ENCODE results near the gene CSGALNACT2.

Gene CSGALNACT2

DNA sequence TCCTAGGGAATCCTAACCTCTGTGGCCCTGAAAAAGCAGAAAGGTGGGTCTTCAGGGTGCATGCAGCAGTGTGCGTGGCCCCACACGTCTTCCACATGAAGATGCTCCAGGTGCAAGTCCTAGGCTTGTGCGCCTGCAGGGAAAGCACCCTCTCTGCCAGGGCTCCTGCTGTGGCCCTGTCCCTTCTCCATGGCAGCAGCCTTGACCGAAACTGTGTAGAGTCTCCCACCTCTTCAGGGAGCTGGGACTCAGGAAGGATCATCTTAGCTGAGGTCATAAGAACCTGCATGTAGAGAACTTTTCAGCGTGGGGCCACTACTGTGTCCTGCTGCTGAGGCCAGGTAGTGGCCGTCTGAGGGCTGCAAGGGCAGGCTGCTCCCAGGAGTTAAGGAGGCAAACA lies 6.3 kb upstream of the CSGALNACT2 start:
- no peak overlapping the region for H2AFZ ChIP-seq (ENCODE audit: low read depth, low read length)
- TF ChIP-seq EZH2phosphoT487 (IDR thresholded peaks at IDR 0.05; ENCODE audit: low read depth) (no peak), CTCF (IDR thresholded peaks at IDR 0.05; ENCODE audit: low read depth, low read length) (no peak)
- 0 out of 2 replicates have a peak, but pooled peaks cover 4% of the 10 kb centered on the region for H3K27me3 ChIP-seq (ENCODE audit: low read depth, low read length)
- no peak overlapping the region for H3K4me2 ChIP-seq (ENCODE audit: low read length)
- H3K4me1 ChIP-seq (ENCODE audit: low read length): peaks cover 8% of the 10 kb centered on the region
- no peaks in the 10 kb centered on the region for H3K9me3 ChIP-seq (ENCODE audit: insufficient read depth, low read length)
- no peaks in the 10 kb centered on the region for H3K36me3 ChIP-seq (replicated peaks; ENCODE audit: low read depth, low read length)
- H3K9ac ChIP-seq (ENCODE audit: low read length): no peak overlapping the region
- H4K20me1 ChIP-seq (ENCODE audit: insufficient read depth, low read length): no peaks in the 10 kb centered on the region
- no peak overlapping the region for H3K27ac ChIP-seq (ENCODE audit: low read length)
- H3K79me2 ChIP-seq (ENCODE audit: low read length): no peaks in the 10 kb centered on the region
- no peak overlapping the region for H3K4me3 ChIP-seq (ENCODE audit: low read length)

GRCh38 chr10:43132867-43133787 lies 5.1 kb upstream of the CSGALNACT2 start:
- no peak overlapping the region for H3K4me3 ChIP-seq (ENCODE audit: low read length)
- H3K4me2 ChIP-seq (ENCODE audit: low read length): no peak overlapping the region

GRCh38 chr10:43134126-43134905 lies 3.9 kb upstream of the CSGALNACT2 start:
- H3K4me2 ChIP-seq (ENCODE audit: low read length): no peak overlapping the region
- no peaks in the 10 kb centered on the region for H4K20me1 ChIP-seq (ENCODE audit: insufficient read depth, low read length)
- TF ChIP-seq CTCF (IDR thresholded peaks at IDR 0.05; ENCODE audit: low read depth, low read length): no peak
- TF ChIP-seq EZH2phosphoT487 (IDR thresholded peaks at IDR 0.05; ENCODE audit: low read depth): no peak
- H3K9me3 ChIP-seq (ENCODE audit: insufficient read depth, low read length): no peaks in the 10 kb centered on the region
- H3K9ac ChIP-seq (ENCODE audit: low read length): no peak overlapping the region
- H3K4me1 ChIP-seq (ENCODE audit: low read length): peaks cover 2% of the 10 kb centered on the region; the same call in 1 of the 2 replicates
- H2AFZ ChIP-seq (ENCODE audit: low read depth, low read length): no peak overlapping the region
- no peak overlapping the region for H3K27ac ChIP-seq (ENCODE audit: low read length)
- no peak overlapping the region for H3K4me3 ChIP-seq (ENCODE audit: low read length)
- no peaks in the 10 kb centered on the region for H3K27me3 ChIP-seq (ENCODE audit: low read depth, low read length)
- H3K36me3 ChIP-seq (replicated peaks; ENCODE audit: low read depth, low read length): no peaks in the 10 kb centered on the region
- peaks cover 19% of the 10 kb centered on the region for H3K79me2 ChIP-seq (ENCODE audit: low read length)

More at GRCh38 chr10:43132867-43133787, 5.1 kb upstream of the CSGALNACT2 start:
- H2AFZ ChIP-seq (ENCODE audit: low read depth, low read length): no peak overlapping the region
- H3K9me3 ChIP-seq (ENCODE audit: insufficient read depth, low read length): no peaks in the 10 kb centered on the region
- no peaks in the 10 kb centered on the region for H3K36me3 ChIP-seq (replicated peaks; ENCODE audit: low read depth, low read length)
- TF ChIP-seq EZH2phosphoT487 (IDR thresholded peaks at IDR 0.05; ENCODE audit: low read depth) (no peak), CTCF (IDR thresholded peaks at IDR 0.05; ENCODE audit: low read depth, low read length) (no peak)
- H3K9ac ChIP-seq (ENCODE audit: low read length): no peak overlapping the region
- H3K4me1 ChIP-seq (ENCODE audit: low read length): no peaks in the 10 kb centered on the region
- peaks cover 11% of the 10 kb centered on the region for H3K79me2 ChIP-seq (ENCODE audit: low read length)
- H3K27ac ChIP-seq (ENCODE audit: low read length): no peak overlapping the region
- no peaks in the 10 kb centered on the region for H3K27me3 ChIP-seq (ENCODE audit: low read depth, low read length)
- no peaks in the 10 kb centered on the region for H4K20me1 ChIP-seq (ENCODE audit: insufficient read depth, low read length)

DNA sequence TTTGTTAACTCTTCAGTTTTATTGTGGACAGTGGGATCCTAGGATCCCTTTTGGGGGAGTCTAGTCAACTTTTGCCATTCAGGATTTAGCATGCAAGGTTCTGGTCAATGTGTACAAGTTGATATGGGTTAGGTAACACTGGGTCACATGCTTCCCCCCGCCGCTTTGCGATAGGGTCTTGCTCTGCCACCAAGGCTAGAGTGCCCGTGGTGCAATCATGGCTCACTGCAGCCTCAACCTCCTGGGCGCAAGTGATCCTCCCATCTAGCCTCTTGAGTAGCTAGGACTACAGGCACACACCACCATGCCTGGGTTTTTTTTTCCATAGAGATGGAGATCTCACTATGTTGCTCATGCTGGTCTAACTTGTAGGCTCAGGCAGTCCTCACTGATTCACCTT lies 3.2 kb upstream of the CSGALNACT2 start:
- Histone ChIP-seq H3K36me3 (replicated peaks; ENCODE audit: low read depth, low read length) (no peaks in the 10 kb centered on the region), H3K4me1 (ENCODE audit: low read length) (peaks cover 9% of the 10 kb centered on the region), H3K4me2 (ENCODE audit: low read length) (no peak overlapping the region), H2AFZ (ENCODE audit: low read depth, low read length) (no peak overlapping the region), H3K79me2 (ENCODE audit: low read length) (peaks cover 27% of the 10 kb centered on the region), H3K27ac (ENCODE audit: low read length) (no peak overlapping the region), H3K4me3 (ENCODE audit: low read length) (no peak overlapping the region), H4K20me1 (ENCODE audit: insufficient read depth, low read length) (peaks cover 6% of the 10 kb centered on the region; the same call in 1 of the 2 replicates), H3K9me3 (ENCODE audit: insufficient read depth, low read length) (no peaks in the 10 kb centered on the region), H3K27me3 (ENCODE audit: low read depth, low read length) (no peaks in the 10 kb centered on the region), H3K9ac (ENCODE audit: low read length) (no peak overlapping the region)
- TF ChIP-seq EZH2phosphoT487 (IDR thresholded peaks at IDR 0.05; ENCODE audit: low read depth): no peak
- no peak for TF ChIP-seq CTCF (IDR thresholded peaks at IDR 0.05; ENCODE audit: low read depth, low read length)

All from OCI-LY3 (cell line).